SJSA1 (cell line): ENCODE data around the gene BICDL2. TPM values are rescaled to one million over a fixed set of nuclear protein-coding genes. Genes with fewer than 3 reads are reported as not detected.
A peak's percentile ranks its signal among the peaks of the same experiment; 100 is the strongest.
"Not testable (repeated sequence)": the region's sequence is repeated elsewhere in the genome, so short reads cannot be mapped to it uniquely, and the experiment has no call there.

Experiments
- DNase-seq, 2 experiments: peaks; one replicate each; pipeline ENCODE4 v3.0.0-alpha.2; 2015 to 2020; ENCODE audit warnings: low spot score in 2 of 2, low read depth in 1 of 2
- H3K27ac ChIP-seq: fragments of 250-450 bp; sonication (Bioruptor Pico); 2 replicates; pipeline ENCODE4 v1.5.1; 2020; ENCODE audit warnings: mild to moderate bottlenecking, moderate library complexity
- H3K27me3 ChIP-seq: fragments of 250-450 bp; sonication (Bioruptor Pico); replicated peaks from 2 replicates; pipeline ENCODE4 v1.5.1; 2020; ENCODE audit warnings: mild to moderate bottlenecking, moderate library complexity
- H3K36me3 ChIP-seq: fragments of 250-450 bp; sonication (Bioruptor Pico); 2 replicates; pipeline ENCODE4 v1.5.1; 2020; ENCODE audit warnings: mild to moderate bottlenecking
- H3K4me1 ChIP-seq: fragments of 250-450 bp; sonication (Bioruptor Pico); replicated peaks from 2 replicates; pipeline ENCODE4 v1.6.1; 2021; ENCODE audit warnings: mild to moderate bottlenecking
- H3K4me3 ChIP-seq: fragments of 250-450 bp; sonication (Bioruptor Pico); 2 replicates; pipeline ENCODE4 v1.5.1; 2020; ENCODE audit warnings: mild to moderate bottlenecking
- H3K9me3 ChIP-seq: fragments of 250-450 bp; sonication (Bioruptor Pico); replicated peaks from 2 replicates; pipeline ENCODE4 v1.5.1; 2020; ENCODE audit warnings: mild to moderate bottlenecking
- total RNA-seq: library from RNA; depleted of rRNA; stranded (reverse); fragments of >200 nt; shearing (Covaris generic); gene quantifications from 2 replicates; pipeline ENCODE4 v1.2.3, GENCODE V29; 2014

The BICDL2 gene
- total RNA-seq, 1 experiment from 2014 or later = not detected

GRCh38 chr16:3059041-3059722, 22.4 kb upstream of the BICDL2 start:
- H3K9me3 ChIP-seq = no peaks in the 10 kb centered on the region
- H3K27me3 ChIP-seq = no peaks in the 10 kb centered on the region

GRCh38 chr16:3058139-3059030, 21.6 kb upstream of the BICDL2 start:
- Histone ChIP-seq H3K27me3 (no peaks in the 10 kb centered on the region), H3K36me3 (no peaks in the 10 kb centered on the region), H3K4me3 (peak overlapping the region; percentile 76), H3K4me1 (peaks cover 13% of the 10 kb centered on the region), H3K9me3 (no peaks in the 10 kb centered on the region), H3K27ac (peak overlapping the region; percentile 77; the same call in 1 of the 2 replicates)
- DNase-seq = peak in 1 of 2 experiments; percentile 52

More at GRCh38 chr16:3059041-3059722, 22.4 kb upstream of the BICDL2 start:
- DNase-seq = peak; percentile 93 to 96
- Histone ChIP-seq H3K4me1 (peaks cover 13% of the 10 kb centered on the region), H3K36me3 (no peaks in the 10 kb centered on the region), H3K27ac (peak overlapping the region; percentile 77), H3K4me3 (peak overlapping the region; percentile 76)

- peaks cover 13% of the 10 kb centered on the region for H3K4me1 ChIP-seq
- H3K4me3 ChIP-seq = no peak overlapping the region
- no peaks in the 10 kb centered on the region for H3K9me3 ChIP-seq
- no peaks in the 10 kb centered on the region for H3K27me3 ChIP-seq
- peak in 1 of 2 experiments; percentile 41 for DNase-seq
- H3K27ac ChIP-seq = no peak overlapping the region
- no peaks in the 10 kb centered on the region for H3K36me3 ChIP-seq
Observed at GRCh38 chr16:3057181-3058138, 20.7 kb upstream of the BICDL2 start.

GRCh38 chr16:3056336-3057180, 19.8 kb upstream of the BICDL2 start:
- Histone ChIP-seq H3K27ac (no peak overlapping the region), H3K9me3 (no peaks in the 10 kb centered on the region), H3K4me3 (no peak overlapping the region), H3K36me3 (no peaks in the 10 kb centered on the region), H3K27me3 (no peaks in the 10 kb centered on the region), H3K4me1 (peaks cover 13% of the 10 kb centered on the region)
- DNase-seq = no peak

- not testable (repeated sequence) for H3K27ac ChIP-seq, H3K36me3 ChIP-seq, DNase-seq, H3K4me3 ChIP-seq, H3K9me3 ChIP-seq, H3K27me3 ChIP-seq
- H3K4me1 ChIP-seq = peaks cover 13% of the 10 kb centered on the region
Observed at GRCh38 chr16:3055734-3056115, 19.0 kb upstream of the BICDL2 start.

- Histone ChIP-seq H3K4me3 (no peak overlapping the region), H3K4me1 (peaks cover 13% of the 10 kb centered on the region), H3K27me3 (peaks cover 6% of the 10 kb centered on the region), H3K36me3 (no peaks in the 10 kb centered on the region), H3K27ac (no peak overlapping the region), H3K9me3 (no peaks in the 10 kb centered on the region)
- no peak for DNase-seq
Observed at GRCh38 chr16:3054965-3055733, 18.4 kb upstream of the BICDL2 start.

GRCh38 chr16:3053330-3053710, 16.6 kb upstream of the BICDL2 start:
- not testable (repeated sequence) for H3K9me3 ChIP-seq

GRCh38 chr16:3052571-3053329, 16.0 kb upstream of the BICDL2 start:
- H3K36me3 ChIP-seq, DNase-seq, H3K9me3 ChIP-seq, H3K27ac ChIP-seq, H3K4me1 ChIP-seq, H3K4me3 ChIP-seq: not testable (repeated sequence)
- H3K27me3 ChIP-seq = peaks cover 29% of the 10 kb centered on the region

More at GRCh38 chr16:3053330-3053710, 16.6 kb upstream of the BICDL2 start:
- H3K4me1 ChIP-seq, H3K36me3 ChIP-seq, H3K4me3 ChIP-seq, H3K27ac ChIP-seq, DNase-seq: not testable (repeated sequence)
- H3K27me3 ChIP-seq = peaks cover 23% of the 10 kb centered on the region

GRCh38 chr16:3051494-3051893, 14.8 kb upstream of the BICDL2 start:
- H3K4me1 ChIP-seq = no peaks in the 10 kb centered on the region
- no peaks in the 10 kb centered on the region for H3K36me3 ChIP-seq
- DNase-seq = no peak
- no peak overlapping the region for H3K4me3 ChIP-seq
- no peak overlapping the region for H3K27ac ChIP-seq
- H3K27me3 ChIP-seq = peaks cover 41% of the 10 kb centered on the region
- H3K9me3 ChIP-seq = no peaks in the 10 kb centered on the region

GRCh38 chr16:3051009-3051408, 14.3 kb upstream of the BICDL2 start:
- Histone ChIP-seq H3K4me1 (peaks cover 3% of the 10 kb centered on the region), H3K9me3 (no peaks in the 10 kb centered on the region), H3K27me3 (peaks cover 46% of the 10 kb centered on the region), H3K4me3 (no peak overlapping the region), H3K36me3 (no peaks in the 10 kb centered on the region), H3K27ac (no peak overlapping the region)
- DNase-seq = no peak

GRCh38 chr16:3050487-3050886, 13.7 kb upstream of the BICDL2 start:
- H3K27me3 ChIP-seq = peaks cover 52% of the 10 kb centered on the region

More at GRCh38 chr16:3050487-3050886, 13.7 kb upstream of the BICDL2 start:
- H3K4me3 ChIP-seq = no peak overlapping the region
- H3K9me3 ChIP-seq = peaks cover 2% of the 10 kb centered on the region; the same call in 1 of the 2 replicates
- no peak for DNase-seq
- H3K27ac ChIP-seq = no peak overlapping the region
- H3K36me3 ChIP-seq = no peaks in the 10 kb centered on the region
- H3K4me1 ChIP-seq = peaks cover 7% of the 10 kb centered on the region
